Activated T-cell treated with anti-CD3 and anti-CD28 coated beads, Interleukin-2, amount 50 U/mL, for 4 hours (primary cell): Measurements from ENCODE around the gene GRIA4. TPM values are rescaled to one million over a fixed set of nuclear protein-coding genes. Genes with fewer than 3 reads are reported as not detected.
"Not testable (repeated sequence)": the region's sequence is repeated elsewhere in the genome, so short reads cannot be mapped to it uniquely, and the experiment has no call there.

Experiments
- ATAC-seq, 2 donors: fragments of 200-7000 bp; cut with Tn5 transposase; one replicate each; pipeline ENCODE4 v1.10.0; 2021
- DNase-seq: peaks from one replicate; pipeline ENCODE4 v3.0.0-alpha.2; 2020
- H3K27me3 Mint-ChIP-seq: one replicate; pipeline ENCODE4 v1.8.0; 2021; ENCODE audit warnings: low read depth, mixed read lengths
- H3K36me3 Mint-ChIP-seq: one replicate; pipeline ENCODE4 v1.8.0; 2022; ENCODE audit warnings: mixed read lengths; ENCODE audit not compliant: insufficient read depth
- H3K4me1 Mint-ChIP-seq: one replicate; pipeline ENCODE4 v1.8.0; 2021; ENCODE audit warnings: low read depth, mixed read lengths
- H3K4me3 Mint-ChIP-seq: one replicate; pipeline ENCODE4 v1.8.0; 2021; ENCODE audit warnings: mild to moderate bottlenecking, moderate library complexity, mixed read lengths
- H3K9me3 Mint-ChIP-seq: one replicate; pipeline ENCODE4 v1.8.0; 2021; ENCODE audit warnings: mixed read lengths
- total RNA-seq, 3 donors: library from RNA; stranded (reverse); gene quantifications; one replicate each; pipeline ENCODE4 v1.2.1, GENCODE V29; 2021

GRIA4 gene
- total RNA-seq, 3 donors from 2014 or later, result not detected

GRCh38 chr11:105769627-105770026 is 159.8 kb downstream of the GRIA4 start:
- H3K4me3 Mint-ChIP-seq, result no peak overlapping the region
- H3K9me3 Mint-ChIP-seq, result no peaks in the 10 kb centered on the region
- DNase-seq (no peak), ATAC-seq (no peak)
- H3K27me3 Mint-ChIP-seq, result peaks cover 4% of the 10 kb centered on the region
- H3K4me1 Mint-ChIP-seq, result no peaks in the 10 kb centered on the region
- H3K36me3 Mint-ChIP-seq, result no peaks in the 10 kb centered on the region

GRCh38 chr11:105773452-105773851 is 163.6 kb downstream of the GRIA4 start:
- not testable (repeated sequence) for H3K9me3 Mint-ChIP-seq, H3K4me3 Mint-ChIP-seq, H3K4me1 Mint-ChIP-seq, DNase-seq, H3K36me3 Mint-ChIP-seq, H3K27me3 Mint-ChIP-seq, ATAC-seq

- Mint-ChIP-seq H3K36me3 (no peaks in the 10 kb centered on the region), H3K4me1 (no peaks in the 10 kb centered on the region), H3K4me3 (no peak overlapping the region), H3K27me3 (no peaks in the 10 kb centered on the region), H3K9me3 (no peaks in the 10 kb centered on the region)
- ATAC-seq (no peak), DNase-seq (no peak)
Measured at GRCh38 chr11:105774899-105775298, 165.0 kb downstream of the GRIA4 start.

GRCh38 chr11:105780781-105781525 is 171.1 kb downstream of the GRIA4 start:
- Mint-ChIP-seq H3K36me3 (no peaks in the 10 kb centered on the region), H3K4me1 (no peaks in the 10 kb centered on the region), H3K4me3 (no peak overlapping the region), H3K27me3 (no peaks in the 10 kb centered on the region), H3K9me3 (no peaks in the 10 kb centered on the region)
- no peak for DNase-seq
- no peak for ATAC-seq

DNA sequence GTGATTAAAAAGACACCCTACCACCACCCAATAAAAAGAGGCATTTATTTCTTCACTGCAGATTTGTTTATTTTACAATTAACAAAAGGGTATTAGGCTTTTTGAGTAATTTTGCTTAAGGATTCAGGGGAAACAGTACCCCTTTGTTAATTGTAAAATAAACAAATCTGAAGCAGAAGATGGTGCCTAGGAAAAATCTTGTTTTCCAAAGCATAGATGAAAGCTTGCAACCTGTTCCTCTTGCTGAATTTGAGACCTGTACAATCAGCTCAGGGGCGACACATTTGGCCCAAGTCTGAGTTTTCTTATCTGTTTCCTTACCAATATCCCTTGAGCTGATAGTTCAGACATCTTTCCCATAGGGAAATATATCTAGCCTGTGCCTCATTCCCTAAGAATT is 171.9 kb downstream of the GRIA4 start:
- ATAC-seq (no peak), DNase-seq (no peak)
- Mint-ChIP-seq H3K36me3 (no peaks in the 10 kb centered on the region), H3K4me1 (no peaks in the 10 kb centered on the region), H3K9me3 (no peaks in the 10 kb centered on the region), H3K27me3 (no peaks in the 10 kb centered on the region), H3K4me3 (no peak overlapping the region)

- Mint-ChIP-seq H3K4me1 (no peaks in the 10 kb centered on the region), H3K36me3 (no peaks in the 10 kb centered on the region)
Measured at GRCh38 chr11:105783216-105783615, 173.3 kb downstream of the GRIA4 start.

DNA sequence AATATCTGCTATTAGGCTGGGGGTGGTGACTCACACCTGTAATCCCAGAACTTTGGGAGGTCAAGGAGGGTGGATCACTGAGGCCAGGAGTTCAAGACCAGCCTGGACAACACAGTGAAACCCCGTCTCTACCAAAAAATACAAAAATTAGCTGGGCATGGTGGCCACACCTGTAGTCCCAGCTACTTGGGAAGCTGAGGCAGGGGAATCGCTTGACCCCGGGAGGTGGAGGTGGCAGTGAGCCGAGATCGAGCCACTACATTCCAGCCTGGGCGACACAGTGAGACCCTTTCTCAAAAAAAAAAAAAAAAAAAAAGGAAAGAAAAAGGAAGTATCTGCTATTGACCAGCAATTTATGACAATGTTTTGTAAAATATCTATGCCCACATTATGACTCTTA is 176.0 kb downstream of the GRIA4 start:
- H3K4me3 Mint-ChIP-seq, DNase-seq, H3K4me1 Mint-ChIP-seq, ATAC-seq, H3K27me3 Mint-ChIP-seq, H3K9me3 Mint-ChIP-seq, H3K36me3 Mint-ChIP-seq: not testable (repeated sequence)

More at GRCh38 chr11:105783216-105783615, 173.3 kb downstream of the GRIA4 start:
- no peaks in the 10 kb centered on the region for H3K27me3 Mint-ChIP-seq
- DNase-seq (no peak), ATAC-seq (no peak)
- H3K9me3 Mint-ChIP-seq, result no peaks in the 10 kb centered on the region
- H3K4me3 Mint-ChIP-seq, result no peak overlapping the region

DNA sequence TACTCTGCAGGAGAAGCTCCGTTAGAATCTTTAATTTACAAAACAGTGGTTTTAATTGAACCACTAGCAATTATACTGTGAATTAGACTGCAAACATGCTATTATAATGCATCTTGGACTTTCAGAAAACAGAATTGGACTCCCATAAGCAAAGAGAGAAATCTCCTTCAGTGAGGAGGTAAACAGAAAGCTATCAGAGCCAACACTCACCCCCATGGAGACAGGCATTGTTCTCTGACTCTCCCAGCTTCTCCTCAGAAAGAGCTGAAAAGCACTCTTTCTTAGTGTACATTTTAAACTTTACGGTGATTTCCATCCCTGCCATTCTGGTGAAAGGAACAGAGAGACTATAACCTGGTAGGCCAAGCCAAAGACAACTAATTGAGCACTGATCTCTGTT is 176.9 kb downstream of the GRIA4 start:
- no peaks in the 10 kb centered on the region for H3K9me3 Mint-ChIP-seq
- ATAC-seq (no peak), DNase-seq (no peak)
- no peaks in the 10 kb centered on the region for H3K4me1 Mint-ChIP-seq
- H3K4me3 Mint-ChIP-seq, result no peak overlapping the region
- no peaks in the 10 kb centered on the region for H3K27me3 Mint-ChIP-seq
- H3K36me3 Mint-ChIP-seq, result no peaks in the 10 kb centered on the region

DNA sequence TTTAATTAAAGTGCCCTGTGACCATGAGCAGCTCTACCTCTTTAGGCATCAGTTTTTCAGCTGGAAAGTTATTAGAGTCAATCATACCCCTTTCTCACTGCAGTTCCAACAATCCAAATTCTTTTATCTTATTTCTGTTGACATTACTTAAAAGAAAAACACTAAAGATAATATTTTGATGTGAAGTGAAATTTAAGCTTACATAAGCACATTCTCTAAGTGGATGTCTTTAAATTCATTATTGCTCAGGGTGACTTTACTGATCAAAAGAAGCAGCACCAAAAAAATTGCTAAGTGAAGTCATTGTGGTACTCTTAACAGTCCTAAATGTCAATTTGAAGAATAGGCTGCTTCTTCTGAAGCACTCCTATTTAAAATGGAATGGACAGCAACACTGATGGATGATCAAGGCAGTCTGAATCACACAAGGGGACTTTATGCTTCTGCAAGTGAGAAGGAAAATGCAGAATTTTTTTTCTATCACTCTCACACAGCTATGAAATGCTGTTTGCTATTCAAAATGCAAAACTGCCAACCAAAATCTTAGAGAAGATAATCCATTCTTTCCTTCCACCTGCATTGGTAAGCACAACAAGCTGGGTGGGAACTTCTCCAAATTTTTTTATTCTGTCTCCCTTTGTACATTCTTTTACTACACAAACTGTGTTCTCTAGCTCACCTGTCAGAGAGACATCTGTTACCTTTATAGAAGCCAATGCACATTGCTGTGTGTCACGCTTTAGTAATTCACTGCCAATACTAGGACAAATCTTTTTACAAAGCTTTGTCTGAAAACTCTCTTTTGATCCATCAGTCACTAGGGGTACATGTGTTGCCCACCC is 179.9 kb downstream of the GRIA4 start:
- Mint-ChIP-seq H3K4me3 (no peak overlapping the region), H3K9me3 (no peaks in the 10 kb centered on the region), H3K36me3 (no peaks in the 10 kb centered on the region), H3K27me3 (no peaks in the 10 kb centered on the region), H3K4me1 (no peaks in the 10 kb centered on the region)
- ATAC-seq (no peak), DNase-seq (no peak)

- Mint-ChIP-seq H3K27me3 (no peaks in the 10 kb centered on the region), H3K4me1 (no peaks in the 10 kb centered on the region), H3K4me3 (no peak overlapping the region), H3K9me3 (no peaks in the 10 kb centered on the region), H3K36me3 (no peaks in the 10 kb centered on the region)
- ATAC-seq, result no peak
- DNase-seq, result no peak
Measured at GRCh38 chr11:105790840-105791239, 181.0 kb downstream of the GRIA4 start.

DNA sequence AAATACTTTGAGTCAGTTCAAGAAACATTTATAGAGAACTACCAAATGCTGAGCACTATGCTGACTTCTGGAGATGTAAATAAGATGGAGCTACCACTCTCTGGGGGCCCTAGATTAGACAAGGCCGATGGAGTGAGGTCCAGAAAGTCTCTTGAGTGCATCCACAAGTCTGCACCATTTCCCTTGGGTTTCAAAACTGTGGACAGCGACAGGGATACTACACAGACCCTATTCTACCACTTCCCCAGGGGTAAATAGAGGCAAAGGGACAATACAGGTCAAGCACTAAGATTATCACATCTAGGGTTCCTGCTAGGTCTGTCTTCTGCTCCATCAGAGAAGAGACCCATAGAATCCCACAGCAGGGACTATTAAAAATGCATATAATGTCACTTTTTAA is 183.2 kb downstream of the GRIA4 start:
- no peak for ATAC-seq
- Mint-ChIP-seq H3K4me3 (no peak overlapping the region), H3K9me3 (no peaks in the 10 kb centered on the region), H3K36me3 (no peaks in the 10 kb centered on the region), H3K4me1 (no peaks in the 10 kb centered on the region), H3K27me3 (no peaks in the 10 kb centered on the region)
- no peak for DNase-seq

- Mint-ChIP-seq H3K9me3 (no peaks in the 10 kb centered on the region), H3K27me3 (peaks cover 3% of the 10 kb centered on the region), H3K36me3 (no peaks in the 10 kb centered on the region), H3K4me1 (no peaks in the 10 kb centered on the region), H3K4me3 (no peak overlapping the region)
- no peak for ATAC-seq
- no peak for DNase-seq
Measured at GRCh38 chr11:105799263-105799662, 189.4 kb downstream of the GRIA4 start.

DNA sequence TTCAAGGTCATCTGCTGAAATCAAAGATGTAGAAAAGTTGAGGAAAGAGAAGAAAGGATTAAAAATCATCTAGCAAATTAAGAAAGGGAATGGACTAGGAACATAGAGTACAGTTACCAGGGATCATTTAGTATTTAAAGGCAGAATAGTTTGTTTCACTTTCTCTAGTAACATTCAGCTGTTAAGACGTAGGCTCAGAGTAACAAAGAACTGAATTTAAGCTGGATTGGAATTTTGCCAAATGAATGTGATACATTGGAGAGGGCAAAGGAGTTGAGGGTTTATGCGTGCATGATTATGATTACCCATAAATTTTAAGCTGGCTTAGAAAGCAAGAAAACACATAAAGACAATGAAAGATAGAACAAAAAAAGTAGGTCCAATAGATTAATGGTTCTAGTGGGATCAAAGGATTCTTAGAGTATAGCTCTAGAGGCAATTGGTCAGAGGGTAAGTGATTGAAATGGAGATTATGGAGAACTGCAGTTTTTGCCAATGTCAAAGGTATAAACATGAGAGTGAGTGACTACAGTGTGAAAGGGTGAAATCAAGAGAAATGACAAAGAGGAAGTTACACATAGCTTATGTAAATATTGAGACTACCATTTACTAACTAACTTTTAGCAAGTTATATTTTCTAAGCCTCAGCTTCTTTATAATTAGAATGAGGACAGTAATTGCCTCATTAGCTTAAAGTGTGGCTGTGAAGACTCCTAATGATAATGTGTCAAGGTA is 190.0 kb downstream of the GRIA4 start:
- no peaks in the 10 kb centered on the region for H3K4me1 Mint-ChIP-seq

DNA sequence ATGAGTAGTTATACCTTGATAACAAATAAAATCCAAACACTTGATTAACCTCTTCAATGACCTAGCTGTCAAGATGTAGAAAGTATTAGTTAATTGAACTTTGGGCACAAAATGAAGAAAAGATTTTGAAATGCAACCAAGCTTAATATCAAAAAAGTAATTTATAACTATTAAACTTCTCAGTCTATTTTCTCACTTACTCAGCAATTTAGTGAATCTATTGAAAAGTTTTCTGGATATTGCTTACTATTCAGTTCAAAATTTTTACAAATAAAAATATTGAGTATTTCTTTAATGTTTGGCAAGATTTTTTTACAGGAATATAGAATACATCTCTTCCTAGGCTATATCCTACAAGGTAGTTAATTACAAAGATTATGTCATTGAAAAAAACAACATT is 192.5 kb downstream of the GRIA4 start:
- Mint-ChIP-seq H3K4me1 (no peaks in the 10 kb centered on the region), H3K4me3 (no peak overlapping the region), H3K9me3 (no peaks in the 10 kb centered on the region), H3K27me3 (peaks cover 5% of the 10 kb centered on the region), H3K36me3 (no peaks in the 10 kb centered on the region)
- ATAC-seq, result no peak
- no peak for DNase-seq

More for the DNA sequence above, 190.0 kb downstream of the GRIA4 start:
- no peak overlapping the region for H3K4me3 Mint-ChIP-seq
- no peaks in the 10 kb centered on the region for H3K9me3 Mint-ChIP-seq
- ATAC-seq, result no peak
- no peak for DNase-seq
- peaks cover 5% of the 10 kb centered on the region for H3K27me3 Mint-ChIP-seq
- no peaks in the 10 kb centered on the region for H3K36me3 Mint-ChIP-seq
